Skin of body (tissue), 2 donors: ENCODE results near the gene TLE4. TPM values are rescaled to one million over a fixed set of nuclear protein-coding genes. Genes with fewer than 3 reads are reported as not detected.

Experiments used
- DNase-seq: peaks from one replicate; lab custom pipeline; 2025; lab: John Stamatoyannopoulos, UW
- total RNA-seq: library from RNA; depleted of rRNA; stranded (reverse); fragments of >200 nt; gene quantifications from one replicate; pipeline ENCODE4 v1.2.3, GENCODE V29; 2014

The TLE4 gene
- total RNA-seq, 1 donor from 2014 or later: 21.0 TPM

DNA sequence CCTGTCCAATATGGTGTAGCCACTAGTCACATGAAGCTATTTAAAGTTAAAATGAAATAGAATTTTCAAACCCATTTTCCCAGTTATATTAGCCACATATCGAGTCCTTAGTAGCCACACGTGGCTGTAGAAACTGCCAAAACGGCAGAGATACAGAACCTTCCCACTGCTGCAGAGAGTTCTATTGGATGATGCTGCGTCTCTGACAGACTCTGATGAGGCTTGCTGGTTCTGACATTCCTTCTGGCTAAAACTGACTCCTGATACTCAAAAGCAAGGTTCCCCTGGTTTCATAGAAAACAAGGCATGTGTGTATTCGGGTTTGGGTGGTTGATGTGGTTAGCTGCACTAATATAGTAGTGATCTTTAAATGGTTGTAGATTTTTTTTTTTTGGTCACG lies 91.5 kb downstream of the TLE4 start:
- DNase-seq: no peak

DNA sequence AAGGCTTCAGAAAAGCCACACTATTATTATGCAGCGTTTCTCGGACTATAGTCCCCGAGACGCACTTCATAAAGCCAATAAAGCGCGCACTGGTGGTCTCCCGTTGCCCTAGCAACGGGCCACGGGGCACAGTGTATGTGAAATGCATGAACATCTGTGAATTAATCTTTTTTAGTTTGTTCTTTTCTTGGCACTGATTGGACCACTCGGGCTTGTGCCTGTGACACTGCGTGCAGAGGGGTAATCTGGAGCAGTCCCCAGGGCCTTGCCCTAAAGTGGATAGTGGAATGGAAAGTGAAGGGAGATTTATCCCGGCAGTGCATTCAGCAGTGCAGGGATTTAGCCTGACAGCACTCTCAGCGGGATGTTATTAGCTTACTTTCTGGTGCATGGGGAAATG lies 92.1 kb downstream of the TLE4 start:
- peak; percentile 22 for DNase-seq

DNA sequence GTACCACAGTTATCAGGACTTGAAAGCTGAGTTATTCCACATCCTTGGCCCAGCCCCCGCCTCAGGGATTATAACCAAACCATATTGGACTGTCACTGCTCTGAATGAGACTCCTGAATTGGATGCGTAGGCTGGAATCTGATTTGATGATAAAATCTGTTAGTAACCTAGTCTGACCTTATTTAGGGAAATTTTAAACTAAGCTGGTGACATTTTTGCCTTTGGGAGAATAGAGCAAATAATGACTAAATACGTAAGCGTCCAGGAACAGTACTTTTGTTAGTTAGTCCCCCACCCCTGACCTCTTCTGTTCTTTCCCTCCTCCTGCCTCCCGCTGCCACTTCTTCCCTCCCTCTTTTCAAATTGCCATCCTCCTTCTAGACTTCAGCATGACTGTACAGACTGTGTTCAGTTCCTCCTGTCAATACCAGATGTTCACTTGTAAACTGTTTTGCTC lies 92.6 kb downstream of the TLE4 start:
- DNase-seq: no peak

DNA sequence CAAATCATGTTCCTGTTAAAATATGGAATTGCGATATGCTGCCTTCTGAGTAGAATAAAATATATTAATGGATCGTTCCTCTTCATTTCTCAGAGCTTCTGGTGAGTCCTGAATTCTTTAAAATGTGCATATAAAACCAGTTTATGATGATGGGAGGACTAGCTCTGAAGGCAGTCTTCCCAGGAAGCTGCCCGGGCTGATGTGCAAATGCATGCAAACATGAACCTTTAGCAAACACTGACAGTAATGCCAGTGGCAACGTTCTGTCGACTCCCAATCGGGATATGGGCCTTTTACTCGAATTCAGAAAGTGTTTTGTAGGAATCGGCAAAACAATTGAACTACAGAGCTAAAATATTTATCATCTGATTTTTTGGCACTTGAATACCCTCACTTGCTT lies 93.6 kb downstream of the TLE4 start:
- no peak for DNase-seq

DNA sequence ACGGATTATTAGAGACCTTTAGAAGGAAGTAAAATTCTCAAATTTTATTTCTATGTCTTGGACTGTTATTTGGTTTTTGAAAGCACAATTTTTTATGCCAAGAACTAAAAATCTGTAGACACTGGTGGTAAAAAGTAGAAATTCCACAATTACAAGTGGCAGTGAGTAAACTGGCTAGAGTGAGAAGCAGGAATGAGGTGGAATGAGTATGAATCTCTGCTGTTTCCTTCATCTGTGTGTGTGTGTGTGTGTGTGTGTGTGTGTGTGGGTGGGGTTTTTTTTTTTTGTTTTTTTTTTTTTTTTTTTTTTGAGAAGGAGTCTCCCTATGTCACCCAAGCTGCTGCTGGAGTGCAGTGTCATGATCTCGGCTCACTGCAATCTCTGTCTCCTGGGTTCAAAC lies 94.2 kb downstream of the TLE4 start:
- no peak for DNase-seq

GRCh38 chr9:79667120-79667519 lies 95.4 kb downstream of the TLE4 start:
- DNase-seq: no peak

DNA sequence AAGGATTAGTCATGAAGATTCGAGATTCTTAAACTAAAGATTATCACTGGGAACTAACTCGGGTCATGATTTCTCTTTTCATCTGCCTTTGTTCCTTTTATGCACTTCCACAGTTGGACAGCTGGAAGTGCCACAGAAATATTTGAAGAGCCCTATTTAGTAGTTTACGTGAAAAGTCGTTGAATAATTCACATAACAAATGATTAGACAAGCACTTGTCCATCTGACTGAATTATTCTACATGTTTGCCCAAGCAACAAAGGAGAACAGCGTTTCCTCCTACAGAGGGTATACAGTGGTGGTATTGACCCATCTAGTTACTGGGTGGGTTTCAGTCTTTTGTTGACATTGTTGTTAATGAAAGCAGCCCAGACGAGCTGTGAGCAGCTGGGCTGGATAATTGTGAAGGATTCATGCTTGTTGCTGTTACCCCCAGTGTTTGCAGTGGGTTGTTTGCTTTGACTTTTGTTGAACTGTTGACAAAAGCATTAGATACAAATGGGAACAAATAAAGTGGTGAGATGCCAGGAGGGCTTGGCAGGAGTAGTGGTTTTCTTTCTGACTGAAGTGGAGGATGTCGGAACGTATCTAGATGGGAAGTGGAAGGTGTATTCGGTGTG lies 96.2 kb downstream of the TLE4 start:
- DNase-seq: no peak

DNA sequence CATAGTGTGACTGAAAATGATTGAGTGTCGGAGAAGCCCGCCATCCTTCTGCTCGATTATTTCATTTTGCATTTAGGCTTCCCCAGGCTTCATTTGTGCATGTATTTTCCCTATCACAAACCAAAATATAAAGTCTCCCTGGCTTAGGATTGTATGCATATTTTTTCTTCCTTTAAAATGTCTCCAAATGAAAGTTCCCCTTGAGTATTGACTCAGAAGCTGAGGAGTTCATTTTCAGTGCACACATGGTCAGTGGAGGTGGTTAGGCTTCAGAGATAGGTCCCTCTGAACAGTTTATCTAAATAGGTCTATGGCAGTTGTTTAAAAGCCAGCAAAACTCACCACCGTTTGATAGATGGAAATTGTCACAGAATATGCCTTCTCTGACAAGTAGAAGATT lies 97.2 kb downstream of the TLE4 start:
- no peak for DNase-seq

- DNase-seq: no peak
These were observed 98.7 kb downstream of the TLE4 start for GRCh38 chr9:79670269-79670961.

GRCh38 chr9:79671558-79671957 lies 99.8 kb downstream of the TLE4 start:
- DNase-seq: no peak

DNA sequence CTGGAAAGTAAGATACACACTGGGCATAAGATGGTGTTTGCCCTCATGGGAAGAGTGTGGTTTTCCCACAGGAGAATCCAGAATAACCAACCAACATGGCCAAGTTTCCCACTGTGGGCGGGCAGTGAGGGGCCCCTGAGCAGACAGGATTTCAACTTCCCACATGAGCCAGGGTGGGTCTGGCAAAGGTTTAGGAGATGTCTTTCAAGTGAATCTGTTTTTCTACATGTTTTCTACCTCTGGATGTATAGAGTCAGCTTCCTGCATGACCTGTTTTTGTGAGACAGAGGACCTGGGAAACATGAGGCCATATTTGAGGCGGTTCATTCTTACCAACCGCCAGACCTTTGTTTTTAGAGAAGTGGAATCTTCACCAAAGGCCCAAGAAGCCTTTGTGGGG lies 100.5 kb downstream of the TLE4 start:
- DNase-seq: no peak

DNA sequence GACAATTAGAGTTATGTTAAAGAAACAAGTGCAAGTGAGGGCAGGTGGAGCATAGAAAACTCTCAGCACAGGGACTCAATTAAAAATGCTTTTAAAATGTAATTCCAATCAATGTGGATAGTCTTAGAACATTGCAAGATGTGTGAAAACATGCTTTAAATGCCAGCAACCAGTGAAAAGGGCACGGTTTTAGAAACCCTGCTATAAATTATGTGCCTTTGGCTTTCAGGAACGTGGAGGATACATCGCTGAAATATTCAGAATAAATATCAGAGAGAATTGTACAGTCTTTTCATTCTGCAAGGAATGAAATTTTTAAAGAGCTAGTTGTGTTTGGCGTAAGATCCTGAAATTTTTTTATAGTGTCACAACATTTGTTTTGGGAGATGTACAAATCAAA lies 101.1 kb downstream of the TLE4 start:
- no peak for DNase-seq

GRCh38 chr9:79673614-79674013 lies 101.8 kb downstream of the TLE4 start:
- no peak for DNase-seq

DNA sequence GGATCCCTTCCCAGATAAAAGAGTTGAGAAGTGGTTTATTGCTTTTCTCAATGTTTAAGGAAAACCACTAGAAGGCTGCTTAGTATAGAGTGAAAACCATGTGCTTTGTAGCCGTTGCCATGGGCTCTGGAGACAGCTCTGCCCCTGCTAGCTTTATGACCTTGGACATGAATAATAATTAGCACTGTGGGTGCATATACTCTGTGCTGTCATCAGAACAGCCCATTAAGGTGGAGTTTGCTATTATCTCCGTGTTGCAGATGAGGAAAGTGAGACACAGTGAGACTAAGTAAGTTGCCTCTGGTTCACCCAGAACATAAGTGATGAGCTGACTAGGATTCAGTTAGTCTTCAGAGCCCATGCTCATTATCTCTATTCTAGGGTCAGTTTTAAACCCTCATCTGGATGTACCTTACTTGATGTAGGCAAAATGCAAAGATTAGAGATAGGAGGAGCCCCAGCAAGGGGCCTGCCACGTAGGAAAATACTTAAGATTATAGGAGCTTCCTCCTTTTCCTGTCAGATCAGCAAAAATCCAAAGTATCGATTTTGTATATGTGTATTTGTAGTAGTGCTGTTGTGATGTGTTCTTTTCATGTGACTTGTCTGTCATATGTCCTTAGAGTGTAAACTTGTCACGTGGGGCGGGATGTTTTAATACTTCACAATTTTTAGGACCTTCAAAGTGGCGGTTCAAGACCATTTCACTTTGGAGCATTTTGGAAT lies 102.5 kb downstream of the TLE4 start:
- DNase-seq: no peak

- no peak for DNase-seq
These were observed 109.8 kb downstream of the TLE4 start for GRCh38 chr9:79681576-79681975.

GRCh38 chr9:79682076-79682736 lies 110.4 kb downstream of the TLE4 start:
- DNase-seq: no peak

GRCh38 chr9:79684059-79684458 lies 112.3 kb downstream of the TLE4 start:
- no peak for DNase-seq

- DNase-seq: no peak
These were observed 113.2 kb downstream of the TLE4 start for GRCh38 chr9:79684711-79685575.

DNA sequence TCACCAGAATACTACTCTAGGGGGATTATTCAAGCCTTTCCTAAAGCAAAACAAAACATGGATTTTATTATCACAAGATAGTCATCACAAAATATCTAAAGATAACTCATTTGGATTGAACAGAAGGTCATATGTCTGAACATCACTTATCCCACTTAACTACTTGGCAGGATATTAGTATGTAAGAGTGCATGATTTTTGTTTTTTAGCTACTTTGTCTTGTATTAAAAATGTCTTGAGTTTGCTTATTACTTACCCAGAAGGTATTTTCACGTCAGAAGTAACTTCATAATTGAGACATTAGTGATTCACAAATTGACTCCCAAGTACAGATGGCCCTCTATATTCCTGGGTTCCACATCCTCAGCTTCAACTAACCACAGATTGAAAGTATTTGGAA lies 113.8 kb downstream of the TLE4 start:
- DNase-seq: no peak

- DNase-seq: no peak
These were observed 114.8 kb downstream of the TLE4 start for GRCh38 chr9:79686381-79687130.

- DNase-seq: no peak
These were observed 115.3 kb downstream of the TLE4 start for GRCh38 chr9:79687131-79687447.
